AG04450 (cell line): Measurements from ENCODE around the gene CRTAP. TPM values are rescaled to one million over a fixed set of nuclear protein-coding genes. Genes with fewer than 3 reads are reported as not detected.

Experiments used
- CTCF ChIA-PET: fragments of 300-600, 350-600 bp; formaldehyde crosslinking; extraction: SDS; loops from one replicate; lab custom pipeline; 2022; ENCODE audit warnings: antibody characterized with exemption, inconsistent platforms; lab: Charles Lee
- POLR2A ChIA-PET: fragments of 350-600 bp; formaldehyde crosslinking; extraction: SDS; loops from one replicate; lab custom pipeline; 2021; ENCODE audit warnings: antibody characterized with exemption, inconsistent platforms; lab: Yijun Ruan, JAX
- DNase-seq: peaks from one replicate; pipeline ENCODE4 v3.0.0-alpha.2; 2011; ENCODE audit warnings: low read depth, low spot score
- H3K27ac ChIP-seq: one replicate; pipeline ENCODE4 v1.5.1; 2012; ENCODE audit warnings: low read depth, low read length, control low read depth
- H3K27me3 ChIP-seq: one replicate; pipeline ENCODE4 v1.6.0; 2012; ENCODE audit warnings: low read length; ENCODE audit not compliant: control insufficient read depth, insufficient read depth
- H3K4me3 ChIP-seq: 2 replicates; pipeline ENCODE4 v1.5.1; 2011; ENCODE audit warnings: mild to moderate bottlenecking, low read depth, low read length, control low read depth
- H3K9me3 ChIP-seq: 2 replicates; pipeline ENCODE4 v1.5.1; 2012; ENCODE audit warnings: low read length; ENCODE audit not compliant: control insufficient read depth, insufficient read depth
- polyA plus RNA-seq: library from polyadenylated mRNA; depleted of rRNA; stranded (reverse); fragments of >200 nt; gene quantifications from 2 replicates; pipeline ENCODE4 v1.2.3, GENCODE V29; 2011
- TF ChIP-seq, protein P1 (sequence below): IDR thresholded peaks from 2 replicates; pipeline ENCODE4 v1.5.1; 2011; ENCODE audit warnings: low read depth, low read length, control low read depth, inconsistent platforms

CRTAP gene
- polyA plus RNA-seq, 1 experiment: 338 TPM

GRCh38 chr3:33081812-33082211, 32.0 kb upstream of the CRTAP start:
- Histone ChIP-seq H3K9me3 (no peaks in the 10 kb centered on the region), H3K4me3 (no peak overlapping the region), H3K27me3 (no peaks in the 10 kb centered on the region), H3K27ac (no peak overlapping the region)
- POLR2A ChIA-PET: no interaction called here
- TF ChIP-seq, protein P1, sequence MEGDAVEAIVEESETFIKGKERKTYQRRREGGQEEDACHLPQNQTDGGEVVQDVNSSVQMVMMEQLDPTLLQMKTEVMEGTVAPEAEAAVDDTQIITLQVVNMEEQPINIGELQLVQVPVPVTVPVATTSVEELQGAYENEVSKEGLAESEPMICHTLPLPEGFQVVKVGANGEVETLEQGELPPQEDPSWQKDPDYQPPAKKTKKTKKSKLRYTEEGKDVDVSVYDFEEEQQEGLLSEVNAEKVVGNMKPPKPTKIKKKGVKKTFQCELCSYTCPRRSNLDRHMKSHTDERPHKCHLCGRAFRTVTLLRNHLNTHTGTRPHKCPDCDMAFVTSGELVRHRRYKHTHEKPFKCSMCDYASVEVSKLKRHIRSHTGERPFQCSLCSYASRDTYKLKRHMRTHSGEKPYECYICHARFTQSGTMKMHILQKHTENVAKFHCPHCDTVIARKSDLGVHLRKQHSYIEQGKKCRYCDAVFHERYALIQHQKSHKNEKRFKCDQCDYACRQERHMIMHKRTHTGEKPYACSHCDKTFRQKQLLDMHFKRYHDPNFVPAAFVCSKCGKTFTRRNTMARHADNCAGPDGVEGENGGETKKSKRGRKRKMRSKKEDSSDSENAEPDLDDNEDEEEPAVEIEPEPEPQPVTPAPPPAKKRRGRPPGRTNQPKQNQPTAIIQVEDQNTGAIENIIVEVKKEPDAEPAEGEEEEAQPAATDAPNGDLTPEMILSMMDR: no peak
- DNase-seq: no peak
- CTCF ChIA-PET: interaction anchor here (6.4 kb wide), 1 partner anchor 7 kb away, joined by 66 read pairs; no protein-coding TSS in a partner anchor

- no peak overlapping the region for H3K27ac ChIP-seq
- DNase-seq: no peak
- POLR2A ChIA-PET: no interaction called here
- no peak overlapping the region for H3K4me3 ChIP-seq
- no peaks in the 10 kb centered on the region for H3K27me3 ChIP-seq
- no peaks in the 10 kb centered on the region for H3K9me3 ChIP-seq
- TF ChIP-seq, protein P1: no peak
- CTCF ChIA-PET: interaction anchor here (1.3 to 6.4 kb wide), 2 partner anchors 10 to 137 kb away, joined by 4 to 66 read pairs; no protein-coding TSS in a partner anchor
Observed at GRCh38 chr3:33083958-33084357, 29.9 kb upstream of the CRTAP start.

- H3K9me3 ChIP-seq: no peaks in the 10 kb centered on the region; the same call in 1 of the 2 replicates
- H3K27ac ChIP-seq: no peak overlapping the region
- H3K27me3 ChIP-seq: no peaks in the 10 kb centered on the region
- no peak overlapping the region for H3K4me3 ChIP-seq
- CTCF ChIA-PET: interaction anchor here (2.0 kb wide), 1 partner anchor 14 kb away, joined by 16 read pairs; no protein-coding TSS in a partner anchor
- TF ChIP-seq, protein P1: no peak
- POLR2A ChIA-PET: no interaction called here
- no peak for DNase-seq
Observed at GRCh38 chr3:33088691-33089090, 25.1 kb upstream of the CRTAP start.

- H3K27me3 ChIP-seq: no peaks in the 10 kb centered on the region
- ChIA-PET CTCF (interaction anchor here (0.7 to 2.0 kb wide), 2 partner anchors 15 to 1557 kb away, joined by 3 to 16 read pairs; partner anchors contain the start of gene STT3B), POLR2A (no interaction called here)
- no peak overlapping the region for H3K27ac ChIP-seq
- no peak for DNase-seq
- H3K9me3 ChIP-seq: no peaks in the 10 kb centered on the region; the same call in 1 of the 2 replicates
- H3K4me3 ChIP-seq: no peak overlapping the region
- TF ChIP-seq, protein P1: no peak
Observed at GRCh38 chr3:33089515-33089914, 24.3 kb upstream of the CRTAP start.

- H3K4me3 ChIP-seq: no peak overlapping the region
- TF ChIP-seq, protein P1: no peak
- POLR2A ChIA-PET: no interaction called here
- peaks cover 2% of the 10 kb centered on the region; the same call in 1 of the 2 replicates for H3K9me3 ChIP-seq
- H3K27me3 ChIP-seq: no peaks in the 10 kb centered on the region
- no peak overlapping the region for H3K27ac ChIP-seq
- CTCF ChIA-PET: interaction anchor here (1.7 kb wide), 1 partner anchor 17 kb away, joined by 3 read pairs; no protein-coding TSS in a partner anchor
- no peak for DNase-seq
Observed at GRCh38 chr3:33091746-33092145, 22.1 kb upstream of the CRTAP start.
